GM12875 (cell line): ENCODE data around the gene SSB.
A peak's percentile ranks its signal among the peaks of the same experiment; 100 is the strongest.
"Not testable (repeated sequence)": the region's sequence is repeated elsewhere in the genome, so short reads cannot be mapped to it uniquely, and the experiment has no call there.

ENCODE experiments used
- H3K4me3 ChIP-seq: one replicate; pipeline ENCODE4 v1.5.1; 2011; ENCODE audit warnings: low read depth, low read length, control low read depth
- TF ChIP-seq, protein P1 (sequence below): IDR thresholded peaks from 2 replicates; pipeline ENCODE4 v1.5.1; 2011; ENCODE audit warnings: low read depth, mild to moderate bottlenecking, control low read depth, inconsistent platforms, low read length, moderate library complexity, borderline replicate concordance; ENCODE audit not compliant: insufficient read depth

The SSB gene

DNA sequence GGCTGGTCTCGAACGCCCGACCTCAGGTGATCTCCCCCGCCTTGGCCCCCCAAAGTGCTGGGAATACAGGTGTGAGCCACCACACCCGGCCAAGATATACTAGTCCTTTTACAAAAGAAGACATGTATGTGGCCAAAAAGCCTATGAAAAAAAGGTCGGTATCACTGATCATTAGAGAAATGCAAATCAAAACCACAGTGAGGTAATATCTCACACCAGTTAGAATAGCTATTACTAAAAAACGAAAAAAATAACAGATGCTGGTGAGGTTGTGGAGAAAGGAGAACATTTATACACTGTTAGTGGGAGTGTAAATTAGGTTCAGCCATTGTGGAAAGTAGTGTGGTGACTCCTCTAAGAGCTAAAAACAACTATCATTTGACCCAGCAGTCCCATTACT is 38.7 kb upstream of the SSB start:
- no peak overlapping the region for H3K4me3 ChIP-seq
- TF ChIP-seq, protein P1, sequence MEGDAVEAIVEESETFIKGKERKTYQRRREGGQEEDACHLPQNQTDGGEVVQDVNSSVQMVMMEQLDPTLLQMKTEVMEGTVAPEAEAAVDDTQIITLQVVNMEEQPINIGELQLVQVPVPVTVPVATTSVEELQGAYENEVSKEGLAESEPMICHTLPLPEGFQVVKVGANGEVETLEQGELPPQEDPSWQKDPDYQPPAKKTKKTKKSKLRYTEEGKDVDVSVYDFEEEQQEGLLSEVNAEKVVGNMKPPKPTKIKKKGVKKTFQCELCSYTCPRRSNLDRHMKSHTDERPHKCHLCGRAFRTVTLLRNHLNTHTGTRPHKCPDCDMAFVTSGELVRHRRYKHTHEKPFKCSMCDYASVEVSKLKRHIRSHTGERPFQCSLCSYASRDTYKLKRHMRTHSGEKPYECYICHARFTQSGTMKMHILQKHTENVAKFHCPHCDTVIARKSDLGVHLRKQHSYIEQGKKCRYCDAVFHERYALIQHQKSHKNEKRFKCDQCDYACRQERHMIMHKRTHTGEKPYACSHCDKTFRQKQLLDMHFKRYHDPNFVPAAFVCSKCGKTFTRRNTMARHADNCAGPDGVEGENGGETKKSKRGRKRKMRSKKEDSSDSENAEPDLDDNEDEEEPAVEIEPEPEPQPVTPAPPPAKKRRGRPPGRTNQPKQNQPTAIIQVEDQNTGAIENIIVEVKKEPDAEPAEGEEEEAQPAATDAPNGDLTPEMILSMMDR: no peak

DNA sequence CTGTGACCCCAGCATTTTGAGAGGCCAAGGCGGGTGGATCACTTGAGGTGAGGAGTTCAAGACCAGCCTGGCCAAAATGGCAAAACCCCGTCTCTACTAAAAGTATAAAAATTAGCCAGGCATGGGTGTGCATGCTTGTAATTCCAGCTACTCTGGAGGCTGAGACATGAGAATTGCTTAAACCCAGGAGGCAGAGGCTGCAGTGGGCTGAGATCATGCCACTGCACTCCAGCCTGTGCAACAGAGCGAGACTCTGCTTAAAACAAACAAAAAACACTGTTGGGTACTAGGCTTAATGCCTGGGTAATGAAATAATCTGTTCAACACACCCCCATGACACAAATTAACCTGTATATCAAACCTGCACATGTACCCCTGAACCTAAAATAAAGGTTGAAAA is 37.9 kb upstream of the SSB start:
- H3K4me3 ChIP-seq: not testable (repeated sequence)

DNA sequence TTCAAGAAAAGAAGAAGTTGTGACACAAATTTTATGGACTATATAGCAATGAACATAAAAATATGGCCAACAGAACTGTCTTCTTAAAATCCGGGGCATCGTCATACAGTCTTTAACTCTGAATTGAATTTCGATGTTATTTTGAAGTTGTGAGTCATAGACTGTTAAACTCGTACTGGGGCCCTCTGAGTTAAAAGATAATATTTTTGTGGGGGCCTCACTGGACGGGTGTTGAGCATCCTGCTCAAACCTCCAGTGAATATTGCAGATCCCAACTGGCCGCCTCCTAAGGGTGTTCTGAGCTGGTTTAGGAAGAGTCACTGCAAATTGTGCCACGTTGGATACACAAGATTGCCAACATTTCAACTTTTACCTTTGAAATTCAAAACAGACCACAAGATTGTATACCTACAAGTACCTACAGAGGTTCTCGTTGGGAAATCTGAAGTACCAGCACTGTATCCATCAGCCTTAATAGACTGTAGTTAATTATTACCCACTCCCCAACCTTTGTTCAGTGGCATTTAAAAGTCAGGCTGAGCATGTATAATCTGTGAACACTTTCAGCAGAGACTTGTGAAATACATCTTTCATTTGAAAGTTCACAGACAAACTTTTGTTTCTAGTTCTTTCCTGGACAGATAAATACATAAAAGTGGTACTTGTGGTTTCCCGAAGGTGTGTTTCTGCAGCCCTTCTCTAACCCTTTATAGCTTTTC is 37.3 kb upstream of the SSB start:
- TF ChIP-seq, protein P1: no peak
- H3K4me3 ChIP-seq: no peak overlapping the region

DNA sequence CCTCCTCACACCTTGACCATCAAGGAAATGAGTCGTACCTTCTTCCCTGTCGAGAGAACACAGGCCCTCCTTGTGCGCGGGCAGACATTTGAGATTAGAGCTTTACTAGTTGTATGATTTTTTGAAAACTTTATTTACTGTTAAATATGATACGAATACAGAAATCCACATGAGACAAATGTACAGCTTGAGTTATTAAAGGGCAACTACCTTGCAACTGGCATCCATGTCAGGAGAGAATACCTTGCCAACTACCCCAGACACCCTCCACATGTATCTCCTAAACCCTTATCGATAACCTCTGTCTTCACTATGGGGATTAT is 36.7 kb upstream of the SSB start:
- TF ChIP-seq, protein P1: no peak
- no peak overlapping the region for H3K4me3 ChIP-seq

DNA sequence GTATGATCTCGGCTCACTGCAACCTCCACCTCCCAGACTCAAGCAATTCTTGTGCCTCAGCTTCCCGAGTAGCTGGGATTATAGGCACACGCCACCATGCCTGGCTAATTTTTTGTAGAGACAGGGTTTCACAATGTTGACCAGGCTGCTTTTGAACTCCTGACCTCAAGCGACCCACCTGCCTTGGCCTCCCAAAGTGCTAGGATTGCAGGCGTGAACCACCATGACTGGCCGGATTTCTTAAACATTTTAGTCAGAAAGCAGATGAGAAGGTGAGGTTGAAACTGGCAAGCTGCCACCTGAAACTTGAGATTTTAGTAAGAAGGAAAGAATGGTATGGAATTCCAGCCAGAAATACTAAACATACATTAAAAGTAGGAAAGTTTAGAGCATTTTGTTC is 33.1 kb upstream of the SSB start:
- TF ChIP-seq, protein P1: no peak
- no peak overlapping the region for H3K4me3 ChIP-seq

DNA sequence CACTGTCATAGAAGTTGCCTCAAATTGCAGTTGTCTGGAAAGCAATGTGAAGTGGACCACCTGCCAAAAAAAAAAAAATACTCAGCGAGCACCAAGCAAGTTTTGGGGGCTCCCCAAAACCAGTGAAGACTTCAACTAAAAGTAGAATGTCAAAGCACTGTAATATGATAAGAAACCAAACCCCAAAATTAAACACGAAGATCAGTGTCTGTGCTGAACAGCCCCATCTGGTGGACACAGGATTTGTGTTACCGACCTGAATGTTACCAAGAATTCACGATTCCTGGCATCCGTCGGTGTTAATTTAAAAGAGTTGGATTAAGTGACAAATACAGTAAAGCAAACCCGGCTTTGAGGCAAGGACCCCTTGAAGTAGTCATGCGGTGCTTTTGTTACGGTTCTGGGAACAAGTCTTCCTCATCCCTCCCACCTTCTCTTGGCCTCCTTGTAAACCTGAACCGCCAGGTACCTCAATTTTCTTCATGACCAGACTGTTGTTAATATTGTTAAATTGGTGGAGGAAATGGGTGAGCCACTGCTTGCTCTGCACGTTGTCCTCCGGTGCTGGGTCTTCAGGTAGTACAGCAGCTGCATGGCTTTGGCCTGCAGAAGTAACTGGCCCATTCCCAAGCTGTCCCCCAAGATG is 31.3 kb upstream of the SSB start:
- TF ChIP-seq, protein P1: peak; percentile 66; the same call in 1 of the 2 replicates
- no peak overlapping the region for H3K4me3 ChIP-seq

DNA sequence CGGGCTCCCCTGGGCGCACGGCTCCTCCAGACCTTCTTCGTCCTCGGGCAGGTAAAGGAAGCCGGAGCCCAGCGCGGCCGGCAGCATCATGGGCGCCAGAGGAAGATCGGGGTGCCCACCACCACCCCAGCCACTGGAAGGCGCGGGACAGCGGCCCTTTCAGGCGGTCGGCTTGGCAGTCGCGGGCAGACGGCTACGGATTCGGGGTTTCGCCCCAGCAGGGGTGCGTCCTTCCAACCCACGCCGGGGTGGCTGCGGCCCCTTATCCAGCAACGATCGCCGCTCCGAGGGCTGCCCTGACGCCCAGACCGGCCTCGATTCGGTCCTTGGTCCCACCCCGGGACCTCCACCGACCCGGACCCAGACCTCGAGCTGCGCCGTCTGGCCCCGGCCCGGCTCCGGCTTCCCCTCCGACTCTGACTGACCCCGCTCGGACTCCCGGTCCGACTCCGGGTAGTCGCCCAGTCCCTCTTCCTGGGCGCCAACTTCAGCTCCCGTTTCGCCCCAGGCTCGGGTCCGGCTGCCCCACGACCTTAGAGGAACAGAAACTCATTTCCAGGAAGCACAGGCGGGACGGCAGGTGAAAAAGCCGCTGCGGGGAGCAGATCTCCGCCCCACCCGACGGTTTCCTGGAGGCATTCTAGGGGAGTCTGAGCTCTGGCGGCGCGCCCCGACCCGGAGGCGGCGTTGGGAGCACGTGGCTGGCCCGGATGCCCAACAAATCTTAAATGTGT is 30.2 kb upstream of the SSB start:
- TF ChIP-seq, protein P1: no peak
- H3K4me3 ChIP-seq: peak overlapping the region; percentile 22
